Loucy (cell line): ENCODE data around the gene MLXIPL.

Experiments
- H2AFZ ChIP-seq: fragments of 200-600 bp; sonication (generic); 2 replicates; pipeline ENCODE4 v1.6.0; 2016; ENCODE audit warnings: antibody characterized with exemption, mild to moderate bottlenecking, low read length, moderate library complexity
- H3F3A ChIP-seq: fragments of 200-600 bp; 2 replicates; pipeline ENCODE4 v1.6.0; 2016; ENCODE audit warnings: antibody characterized with exemption, low read depth, mild to moderate bottlenecking
- H3K27me3 ChIP-seq: fragments of 200-600 bp; sonication (generic); 2 replicates; pipeline ENCODE4 v1.6.1; 2014; ENCODE audit warnings: low read length, mild to moderate bottlenecking; ENCODE audit not compliant: insufficient read depth, poor library complexity, severe bottlenecking
- H3K36me3 ChIP-seq: fragments of 200-600 bp; sonication (generic); 2 replicates; pipeline ENCODE4 v1.6.1; 2016; ENCODE audit warnings: low read length; ENCODE audit not compliant: insufficient read depth
- H3K4me1 ChIP-seq: fragments of 200-600 bp; sonication (generic); 2 replicates; pipeline ENCODE4 v1.5.1; 2014; ENCODE audit warnings: low read length, mild to moderate bottlenecking; ENCODE audit not compliant: insufficient read depth, poor library complexity, severe bottlenecking
- H3K4me2 ChIP-seq: fragments of 200-600 bp; sonication (generic); 2 replicates; pipeline ENCODE4 v1.6.0; 2014; ENCODE audit warnings: antibody characterized with exemption, low read length, low read depth, mild to moderate bottlenecking; ENCODE audit not compliant: poor library complexity, severe bottlenecking
- H3K4me3 ChIP-seq: fragments of 200-600 bp; sonication (generic); 2 replicates; pipeline ENCODE4 v1.5.1; 2014; ENCODE audit warnings: low read length, mild to moderate bottlenecking, mixed read lengths; ENCODE audit not compliant: poor library complexity, severe bottlenecking
- H3K79me2 ChIP-seq: fragments of 200-600 bp; sonication (generic); 2 replicates; pipeline ENCODE4 v1.6.1; 2014; ENCODE audit warnings: low read length; ENCODE audit not compliant: insufficient read depth
- H3K9ac ChIP-seq: fragments of 200-600 bp; sonication (generic); 2 replicates; pipeline ENCODE4 v1.6.0; 2014; ENCODE audit warnings: mild to moderate bottlenecking, low read depth, low read length, moderate library complexity; ENCODE audit not compliant: poor library complexity, severe bottlenecking
- H3K9me2 ChIP-seq: fragments of 200-600 bp; sonication (generic); replicated peaks from 2 replicates; pipeline ENCODE4 v1.6.1; 2016; ENCODE audit warnings: low read depth, low read length, mixed read lengths
- H3K9me3 ChIP-seq: fragments of 200-600 bp; sonication (generic); 2 replicates; pipeline ENCODE4 v1.6.1; 2014; ENCODE audit warnings: mild to moderate bottlenecking, antibody characterized with exemption, low read length, low read depth; ENCODE audit not compliant: insufficient read depth
- H4K20me1 ChIP-seq: fragments of 200-600 bp; sonication (generic); 2 replicates; pipeline ENCODE4 v1.6.0; 2014; ENCODE audit warnings: antibody characterized with exemption, low read length, mild to moderate bottlenecking; ENCODE audit not compliant: insufficient read depth, poor library complexity, severe bottlenecking
- EZH2phosphoT487 ChIP-seq: fragments of 200-600 bp; IDR thresholded peaks from 2 replicates; pipeline ENCODE4 v1.6.1; 2018; ENCODE audit warnings: antibody characterized with exemption, mild to moderate bottlenecking, moderate library complexity, borderline replicate concordance
- TF ChIP-seq, protein P1 (sequence below): fragments of 200-600 bp; sonication (generic); conservative IDR thresholded peaks from 2 replicates; pipeline ENCODE4 v1.5.1; 2014; ENCODE audit warnings: mild to moderate bottlenecking, antibody characterized with exemption, low read length

Gene MLXIPL

DNA sequence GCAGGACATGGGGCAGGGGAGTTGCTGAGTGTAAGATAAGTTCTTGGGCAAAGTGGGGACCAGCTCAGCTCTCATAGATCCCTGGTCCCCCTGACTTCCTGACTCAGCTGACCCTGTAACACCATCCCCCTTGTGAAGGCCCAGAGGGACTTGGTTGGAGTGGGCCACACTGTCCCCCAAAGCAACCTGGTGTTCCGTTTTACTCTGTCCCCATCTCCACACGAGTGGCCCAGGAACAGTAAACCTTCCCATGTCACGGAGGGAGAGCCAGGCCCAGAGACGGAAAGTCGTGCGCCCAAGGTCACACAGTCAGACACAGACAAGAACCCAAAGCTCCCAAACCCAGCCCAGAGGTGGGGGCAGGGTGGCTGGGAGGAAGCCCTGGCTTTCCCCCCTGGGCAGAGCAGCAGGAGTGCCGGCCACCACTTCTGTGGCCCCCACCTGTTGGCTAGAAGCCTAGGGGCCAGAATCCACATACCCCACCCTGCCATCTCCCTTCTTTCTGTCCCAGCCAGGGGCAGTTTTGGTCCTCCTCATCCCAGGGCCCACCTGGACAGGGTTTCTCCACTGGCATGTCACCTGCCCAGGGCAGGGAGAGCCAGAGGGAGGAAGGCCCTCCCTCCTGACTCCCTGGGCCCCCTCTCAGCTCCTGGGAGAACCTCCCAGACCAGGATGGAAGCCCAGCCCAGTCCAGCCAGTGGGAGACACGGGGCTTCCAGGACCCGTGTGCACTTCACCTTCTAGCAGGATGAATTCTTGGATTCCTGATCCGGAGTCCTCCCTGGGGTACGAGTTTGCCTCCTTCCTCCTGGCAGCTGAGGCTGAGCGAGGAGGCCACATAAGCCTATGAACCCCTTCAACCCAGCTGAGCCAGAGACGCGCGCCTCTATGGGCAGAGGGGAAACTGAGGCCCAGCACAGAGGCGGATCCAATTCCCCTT lies 22.7 kb upstream of the MLXIPL start:
- H2AFZ ChIP-seq = no peak overlapping the region
- no peaks in the 10 kb centered on the region for H3K9me2 ChIP-seq
- H3K4me1 ChIP-seq = peaks cover 5% of the 10 kb centered on the region
- H3K4me3 ChIP-seq = no peak overlapping the region
- H3F3A ChIP-seq = no peaks in the 10 kb centered on the region
- H4K20me1 ChIP-seq = no peaks in the 10 kb centered on the region
- H3K9me3 ChIP-seq = no peaks in the 10 kb centered on the region
- no peak overlapping the region for H3K9ac ChIP-seq
- H3K27me3 ChIP-seq = no peaks in the 10 kb centered on the region
- TF ChIP-seq, protein P1, sequence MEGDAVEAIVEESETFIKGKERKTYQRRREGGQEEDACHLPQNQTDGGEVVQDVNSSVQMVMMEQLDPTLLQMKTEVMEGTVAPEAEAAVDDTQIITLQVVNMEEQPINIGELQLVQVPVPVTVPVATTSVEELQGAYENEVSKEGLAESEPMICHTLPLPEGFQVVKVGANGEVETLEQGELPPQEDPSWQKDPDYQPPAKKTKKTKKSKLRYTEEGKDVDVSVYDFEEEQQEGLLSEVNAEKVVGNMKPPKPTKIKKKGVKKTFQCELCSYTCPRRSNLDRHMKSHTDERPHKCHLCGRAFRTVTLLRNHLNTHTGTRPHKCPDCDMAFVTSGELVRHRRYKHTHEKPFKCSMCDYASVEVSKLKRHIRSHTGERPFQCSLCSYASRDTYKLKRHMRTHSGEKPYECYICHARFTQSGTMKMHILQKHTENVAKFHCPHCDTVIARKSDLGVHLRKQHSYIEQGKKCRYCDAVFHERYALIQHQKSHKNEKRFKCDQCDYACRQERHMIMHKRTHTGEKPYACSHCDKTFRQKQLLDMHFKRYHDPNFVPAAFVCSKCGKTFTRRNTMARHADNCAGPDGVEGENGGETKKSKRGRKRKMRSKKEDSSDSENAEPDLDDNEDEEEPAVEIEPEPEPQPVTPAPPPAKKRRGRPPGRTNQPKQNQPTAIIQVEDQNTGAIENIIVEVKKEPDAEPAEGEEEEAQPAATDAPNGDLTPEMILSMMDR = no peak
- TF ChIP-seq EZH2phosphoT487 = no peak
- H3K79me2 ChIP-seq = no peaks in the 10 kb centered on the region
- H3K4me2 ChIP-seq = no peak overlapping the region
- no peaks in the 10 kb centered on the region for H3K36me3 ChIP-seq

DNA sequence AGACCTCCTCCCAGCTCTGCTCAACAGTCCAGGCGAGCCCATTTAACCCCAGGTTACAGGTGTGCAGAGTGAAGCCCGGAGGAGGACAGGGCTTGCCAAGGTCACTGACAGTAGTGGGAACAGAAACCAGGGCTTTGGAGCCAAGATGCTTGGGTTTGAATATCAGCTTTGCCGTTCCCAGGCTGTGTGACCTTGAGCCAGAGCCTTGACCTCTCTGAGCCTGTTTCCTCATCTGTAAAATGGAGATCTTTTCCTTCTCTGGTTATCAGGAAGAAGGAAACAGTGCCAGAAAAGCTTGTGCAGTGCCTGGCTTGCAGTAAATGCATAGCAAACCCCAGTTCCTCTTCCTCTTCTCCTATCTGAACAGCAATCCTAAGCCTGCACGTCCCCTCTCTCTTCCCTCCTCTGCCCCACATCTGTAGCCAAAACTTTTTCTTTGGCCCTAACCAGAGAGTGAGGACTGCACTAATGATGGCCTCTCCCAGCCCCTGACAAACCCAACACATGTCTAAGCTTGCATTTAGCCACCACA lies 21.4 kb upstream of the MLXIPL start:
- Histone ChIP-seq H3F3A (no peaks in the 10 kb centered on the region), H3K4me1 (peaks cover 5% of the 10 kb centered on the region), H4K20me1 (no peaks in the 10 kb centered on the region), H3K36me3 (no peaks in the 10 kb centered on the region), H3K79me2 (no peaks in the 10 kb centered on the region), H2AFZ (no peak overlapping the region), H3K9me2 (no peaks in the 10 kb centered on the region), H3K4me2 (no peak overlapping the region), H3K9ac (no peak overlapping the region), H3K27me3 (no peaks in the 10 kb centered on the region), H3K9me3 (peaks cover 8% of the 10 kb centered on the region; the same call in 1 of the 2 replicates), H3K4me3 (no peak overlapping the region)
- TF ChIP-seq, protein P1 = no peak
- no peak for TF ChIP-seq EZH2phosphoT487

DNA sequence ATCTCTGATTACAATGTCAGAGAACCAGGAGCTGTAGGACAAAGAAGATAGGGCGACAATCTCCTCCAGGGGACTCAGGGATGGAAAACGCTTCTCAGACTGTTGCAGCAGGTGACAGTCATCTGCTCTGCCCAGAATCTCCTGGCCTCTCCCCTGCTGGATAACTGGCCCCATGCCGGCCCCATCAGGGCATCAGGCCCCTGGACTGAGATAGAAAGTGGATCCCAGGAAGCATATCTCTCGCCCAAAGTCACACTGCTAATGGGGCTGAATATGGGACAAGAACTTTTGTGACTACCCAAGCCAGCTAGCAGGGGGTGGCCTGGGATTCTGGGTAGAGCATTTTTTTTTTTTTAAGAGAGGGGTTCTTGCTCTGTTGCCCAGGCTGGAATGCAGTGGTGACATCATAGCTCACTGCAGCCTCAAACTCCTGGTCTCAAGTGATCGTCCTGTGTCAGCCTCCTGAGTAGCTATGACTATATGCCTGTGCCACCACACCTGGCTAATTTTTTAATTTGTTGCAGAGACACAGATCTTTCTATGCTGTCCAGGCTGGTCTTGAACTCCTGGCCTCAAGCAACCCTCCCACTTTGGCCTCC lies 20.5 kb upstream of the MLXIPL start:
- no peaks in the 10 kb centered on the region for H3K27me3 ChIP-seq
- H4K20me1 ChIP-seq = no peaks in the 10 kb centered on the region
- peaks cover 8% of the 10 kb centered on the region; the same call in 1 of the 2 replicates for H3K9me3 ChIP-seq
- H3K4me3 ChIP-seq = no peak overlapping the region
- H3K4me1 ChIP-seq = peaks cover 5% of the 10 kb centered on the region
- H3K4me2 ChIP-seq = no peak overlapping the region
- H2AFZ ChIP-seq = no peak overlapping the region
- H3K79me2 ChIP-seq = no peaks in the 10 kb centered on the region
- TF ChIP-seq EZH2phosphoT487 = no peak
- TF ChIP-seq, protein P1 = no peak
- H3K9me2 ChIP-seq = no peaks in the 10 kb centered on the region
- no peak overlapping the region for H3K9ac ChIP-seq
- H3F3A ChIP-seq = no peaks in the 10 kb centered on the region
- H3K36me3 ChIP-seq = no peaks in the 10 kb centered on the region
